AG04449 (cell line): ENCODE results near the gene EXOC2.

Source experiments
- CTCF ChIA-PET: fragments of 350-600 bp; formaldehyde crosslinking; extraction: SDS; loops from one replicate; lab custom pipeline; 2021; ENCODE audit warnings: antibody characterized with exemption; lab: Yijun Ruan, JAX
- POLR2A ChIA-PET: fragments of 400-600, 350-600 bp; formaldehyde crosslinking; extraction: SDS; loops from one replicate; lab custom pipeline; 2020; ENCODE audit warnings: antibody characterized with exemption, inconsistent platforms; lab: Yijun Ruan, JAX
- DNase-seq: peaks from one replicate; pipeline ENCODE4 v3.0.0-alpha.2; 2010; ENCODE audit warnings: low read depth, low spot score
- H3K4me3 ChIP-seq: 2 replicates; pipeline ENCODE4 v1.5.1; 2011; ENCODE audit warnings: low read depth, mild to moderate bottlenecking, control low read depth, low read length
- TF ChIP-seq, protein P1 (sequence below): IDR thresholded peaks from one replicate; pipeline ENCODE4 v1.5.1; 2011; ENCODE audit warnings: mild to moderate bottlenecking, moderate library complexity, low read length, control low read depth, inconsistent platforms; ENCODE audit not compliant: insufficient read depth; ENCODE audit errors: missing control alignments

The EXOC2 gene

DNA sequence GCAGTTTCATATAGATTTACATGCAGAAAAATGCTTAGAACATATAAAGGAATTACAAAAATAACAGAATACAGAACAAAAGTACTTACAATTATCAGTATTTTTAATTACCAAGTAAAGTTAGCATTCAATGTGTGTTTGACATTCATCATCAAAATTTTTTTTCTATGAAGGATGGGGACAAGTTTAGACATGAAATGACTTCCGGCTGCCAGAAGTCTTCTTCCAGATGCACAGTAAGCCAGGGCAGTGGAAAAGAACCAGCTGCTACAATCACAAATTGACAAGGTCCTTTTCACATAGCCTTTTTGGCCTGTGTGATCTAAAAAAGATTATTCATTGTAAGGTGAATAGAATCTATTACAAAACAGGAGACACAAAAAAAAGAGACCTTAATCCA, 109.8 kb downstream of the EXOC2 start:
- ChIA-PET CTCF (interaction anchor here (0.8 to 3.0 kb wide), 6 partner anchors 10 to 854 kb away, joined by 3 to 51 read pairs (median 4); no protein-coding TSS in a partner anchor), POLR2A (no interaction called here)
- no peak overlapping the region for H3K4me3 ChIP-seq
- TF ChIP-seq, protein P1, sequence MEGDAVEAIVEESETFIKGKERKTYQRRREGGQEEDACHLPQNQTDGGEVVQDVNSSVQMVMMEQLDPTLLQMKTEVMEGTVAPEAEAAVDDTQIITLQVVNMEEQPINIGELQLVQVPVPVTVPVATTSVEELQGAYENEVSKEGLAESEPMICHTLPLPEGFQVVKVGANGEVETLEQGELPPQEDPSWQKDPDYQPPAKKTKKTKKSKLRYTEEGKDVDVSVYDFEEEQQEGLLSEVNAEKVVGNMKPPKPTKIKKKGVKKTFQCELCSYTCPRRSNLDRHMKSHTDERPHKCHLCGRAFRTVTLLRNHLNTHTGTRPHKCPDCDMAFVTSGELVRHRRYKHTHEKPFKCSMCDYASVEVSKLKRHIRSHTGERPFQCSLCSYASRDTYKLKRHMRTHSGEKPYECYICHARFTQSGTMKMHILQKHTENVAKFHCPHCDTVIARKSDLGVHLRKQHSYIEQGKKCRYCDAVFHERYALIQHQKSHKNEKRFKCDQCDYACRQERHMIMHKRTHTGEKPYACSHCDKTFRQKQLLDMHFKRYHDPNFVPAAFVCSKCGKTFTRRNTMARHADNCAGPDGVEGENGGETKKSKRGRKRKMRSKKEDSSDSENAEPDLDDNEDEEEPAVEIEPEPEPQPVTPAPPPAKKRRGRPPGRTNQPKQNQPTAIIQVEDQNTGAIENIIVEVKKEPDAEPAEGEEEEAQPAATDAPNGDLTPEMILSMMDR: no peak
- DNase-seq: no peak

DNA sequence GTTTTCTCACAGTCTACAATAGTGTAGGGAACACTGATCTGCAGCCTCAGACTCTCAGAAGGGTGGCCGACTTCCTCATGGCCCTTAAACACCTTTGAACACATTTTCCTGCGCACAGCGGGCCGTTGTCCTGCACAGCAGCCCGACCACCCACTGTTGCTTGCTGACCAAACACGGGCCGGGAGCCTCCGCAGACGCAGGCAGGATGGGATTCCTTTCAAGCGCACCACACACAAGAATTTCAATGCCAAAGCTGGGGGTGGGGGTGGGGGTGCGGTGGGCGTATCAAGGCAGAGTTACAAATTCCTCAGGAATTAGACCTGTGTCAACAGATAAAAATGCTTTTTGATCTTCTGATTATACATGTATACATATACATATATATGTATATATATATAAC, 110.6 kb downstream of the EXOC2 start:
- CTCF ChIA-PET: interaction anchor here (1.5 to 3.0 kb wide), 2 partner anchors 11 to 854 kb away, joined by 4 to 51 read pairs; no protein-coding TSS in a partner anchor
- TF ChIP-seq, protein P1: no peak
- POLR2A ChIA-PET: no interaction called here
- H3K4me3 ChIP-seq: no peak overlapping the region
- no peak for DNase-seq

DNA sequence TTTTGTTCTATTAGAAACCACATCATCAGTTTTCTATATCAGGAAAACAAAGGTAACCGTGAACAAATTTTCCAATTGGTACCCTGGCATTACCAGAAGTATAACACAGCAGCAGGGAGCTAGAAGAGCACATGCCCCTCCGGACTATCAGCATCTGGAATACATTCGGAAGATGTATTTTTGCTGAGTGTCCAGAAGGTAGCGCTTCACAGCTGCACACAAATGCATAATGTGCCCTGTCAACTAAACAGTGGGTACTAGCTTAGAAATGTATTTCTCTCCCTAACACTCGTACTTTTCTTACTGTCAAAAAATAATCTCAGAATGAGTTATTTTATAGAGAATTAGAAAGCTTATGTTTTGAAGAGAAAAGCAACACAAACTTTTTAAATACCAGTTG, 113.6 kb downstream of the EXOC2 start:
- TF ChIP-seq, protein P1: peak; percentile 46
- ChIA-PET POLR2A (no interaction called here), CTCF (interaction anchor here (0.7 to 3.7 kb wide), 10 partner anchors 8 to 845 kb away, joined by 3 to 19 read pairs (median 3); no protein-coding TSS in a partner anchor)
- no peak overlapping the region for H3K4me3 ChIP-seq
- no peak for DNase-seq

DNA sequence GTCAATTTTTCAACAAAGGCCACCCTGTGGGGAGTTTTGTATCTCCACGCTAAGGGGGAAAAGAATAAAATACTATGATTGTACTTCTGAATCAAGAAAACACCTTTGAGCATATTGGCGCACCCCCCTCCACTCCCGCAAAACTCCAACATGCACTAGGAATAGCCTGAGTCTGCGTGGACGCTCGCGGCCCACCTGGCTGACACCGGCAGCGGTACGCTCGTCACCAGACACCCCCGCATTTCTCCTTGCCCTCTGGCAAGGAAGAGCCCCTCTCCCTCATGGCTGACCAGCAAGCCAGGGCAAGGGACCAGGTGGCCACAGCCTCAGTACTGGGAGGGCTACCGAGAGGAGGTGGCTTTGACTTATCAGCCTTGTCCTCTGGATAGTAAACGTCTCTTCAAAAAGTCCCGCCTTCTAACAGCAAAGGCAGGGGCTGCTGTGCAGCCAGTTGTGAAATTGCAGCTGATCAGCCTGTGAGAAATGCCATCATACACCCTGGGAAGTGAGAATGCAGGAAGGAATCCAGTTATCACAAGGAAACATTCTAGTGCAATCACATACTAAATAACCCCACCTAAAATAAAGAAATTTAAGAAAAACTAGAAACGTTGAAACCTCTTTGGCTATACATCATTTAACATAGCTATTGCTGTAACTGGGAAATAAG, 120.2 kb downstream of the EXOC2 start:
- H3K4me3 ChIP-seq: no peak overlapping the region
- CTCF ChIA-PET: interaction anchor here (1.0 to 1.2 kb wide), 3 partner anchors 12 to 21 kb away, joined by 3 to 5 read pairs (median 4); no protein-coding TSS in a partner anchor
- no peak for DNase-seq
- TF ChIP-seq, protein P1: no peak
- POLR2A ChIA-PET: no interaction called here

DNA sequence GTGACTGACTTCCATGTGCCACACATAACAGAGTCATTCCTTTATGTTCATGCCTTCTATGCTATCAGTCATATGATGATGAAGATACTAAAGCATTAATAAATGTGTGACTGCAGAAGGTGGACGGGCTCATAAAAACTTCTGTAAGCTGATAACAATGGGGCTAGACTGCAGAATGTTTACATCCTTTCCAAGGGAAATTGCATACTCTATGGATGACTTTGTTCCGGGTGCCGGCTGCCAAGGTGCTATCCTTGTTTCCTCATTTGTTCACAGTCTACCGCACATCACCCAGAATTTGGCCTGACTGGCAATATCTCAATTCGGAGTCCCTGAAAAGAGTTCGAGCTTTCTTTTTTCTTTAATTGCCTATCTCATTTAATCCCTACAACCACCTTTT, 121.0 kb downstream of the EXOC2 start:
- DNase-seq: no peak
- CTCF ChIA-PET: interaction anchor here (1.0 to 1.2 kb wide), 2 partner anchors 12 to 22 kb away, joined by 3 to 5 read pairs; no protein-coding TSS in a partner anchor
- POLR2A ChIA-PET: no interaction called here
- TF ChIP-seq, protein P1: no peak
- H3K4me3 ChIP-seq: no peak overlapping the region

DNA sequence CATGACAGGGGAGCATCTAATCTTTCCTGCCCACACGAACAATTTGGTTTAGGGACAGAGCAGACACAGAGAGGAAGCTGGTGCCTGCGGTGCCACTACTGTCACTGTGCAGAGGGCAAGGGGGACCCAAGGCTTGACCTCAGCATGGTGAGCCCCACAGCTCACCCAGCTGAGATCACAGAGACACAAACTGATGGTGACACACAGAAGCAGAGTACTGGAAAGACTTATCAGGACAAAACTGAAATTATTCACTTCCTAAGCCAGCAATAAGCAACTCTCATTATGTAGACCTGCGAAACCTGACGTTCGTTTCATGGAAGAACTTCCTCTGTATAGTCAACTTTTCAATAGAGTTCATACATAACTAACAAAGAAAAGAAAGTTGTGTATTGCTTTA, 122.1 kb downstream of the EXOC2 start:
- ChIA-PET CTCF (interaction anchor here (1.0 kb wide), 1 partner anchor 150 kb away, joined by 3 read pairs; no protein-coding TSS in a partner anchor), POLR2A (no interaction called here)
- no peak for DNase-seq
- H3K4me3 ChIP-seq: no peak overlapping the region
- TF ChIP-seq, protein P1: no peak
